Activated CD4-positive, alpha-beta T cell treated with anti-CD3 and anti-CD28 coated beads, Interleukin-2, amount 10 ng/mL, durations not matched to agents 7 days and 5 days (primary cell): ENCODE results near the gene CNTN1. TPM values are rescaled to one million over a fixed set of nuclear protein-coding genes. Genes with fewer than 3 reads are reported as not detected.
"Not testable (repeated sequence)": the region's sequence is repeated elsewhere in the genome, so short reads cannot be mapped to it uniquely, and the experiment has no call there.

ENCODE experiments used
- CTCF ChIA-PET: fragments of 350-600 bp; sonication (Branson Sonifier 250); formaldehyde crosslinking; loops from one replicate; lab custom pipeline; 2021; ENCODE audit warnings: antibody characterized with exemption; lab: Charles Lee
- POLR2A ChIA-PET: fragments of 350-600 bp; sonication (Branson Sonifier 250); formaldehyde crosslinking; loops from one replicate; lab custom pipeline; 2021; ENCODE audit warnings: antibody characterized with exemption; lab: Charles Lee
- DNase-seq: peaks from one replicate; pipeline ENCODE4 v3.0.0-alpha.2; 2020
- H3K27ac Mint-ChIP-seq: one replicate; pipeline ENCODE4 v1.8.0; 2021; ENCODE audit warnings: mild to moderate bottlenecking, moderate library complexity, mixed read lengths
- H3K27me3 Mint-ChIP-seq: one replicate; pipeline ENCODE4 v1.8.0; 2021; ENCODE audit warnings: mixed read lengths
- H3K36me3 Mint-ChIP-seq: one replicate; pipeline ENCODE4 v1.8.0; 2021; ENCODE audit warnings: low read depth, mixed read lengths
- H3K4me1 Mint-ChIP-seq: one replicate; pipeline ENCODE4 v1.8.0; 2021; ENCODE audit warnings: mixed read lengths
- H3K4me3 Mint-ChIP-seq: one replicate; pipeline ENCODE4 v1.8.0; 2021; ENCODE audit warnings: mild to moderate bottlenecking, moderate library complexity, mixed read lengths
- H3K9me3 Mint-ChIP-seq: one replicate; pipeline ENCODE4 v1.8.0; 2021; ENCODE audit warnings: mixed read lengths
- total RNA-seq, 2 experiments: library from RNA; stranded (reverse); gene quantifications; one replicate each; pipeline ENCODE4 v1.2.3, GENCODE V29; 2021

CNTN1 gene
- total RNA-seq, 2 experiments from 2014 or later, result not detected

- Mint-ChIP-seq H3K9me3 (no peaks in the 10 kb centered on the region), H3K4me3 (no peak overlapping the region), H3K4me1 (no peaks in the 10 kb centered on the region), H3K27ac (no peak overlapping the region), H3K36me3 (no peaks in the 10 kb centered on the region), H3K27me3 (no peaks in the 10 kb centered on the region)
- ChIA-PET POLR2A (no interaction called here), CTCF (no interaction called here)
- DNase-seq, result no peak
Measured at GRCh38 chr12:41061192-41061591, 369.0 kb downstream of the CNTN1 start.

GRCh38 chr12:41064411-41064810 lies 372.2 kb downstream of the CNTN1 start:
- Mint-ChIP-seq H3K27me3 (no peaks in the 10 kb centered on the region), H3K4me3 (no peak overlapping the region), H3K36me3 (no peaks in the 10 kb centered on the region), H3K27ac (no peak overlapping the region), H3K9me3 (no peaks in the 10 kb centered on the region), H3K4me1 (no peaks in the 10 kb centered on the region)
- DNase-seq, result no peak
- POLR2A ChIA-PET, result no interaction called here
- CTCF ChIA-PET, result no interaction called here

GRCh38 chr12:41067941-41068645 lies 375.9 kb downstream of the CNTN1 start:
- no peaks in the 10 kb centered on the region for H3K4me1 Mint-ChIP-seq
- POLR2A ChIA-PET, result no interaction called here
- no peaks in the 10 kb centered on the region for H3K36me3 Mint-ChIP-seq
- H3K4me3 Mint-ChIP-seq, result no peak overlapping the region
- H3K9me3 Mint-ChIP-seq, result no peaks in the 10 kb centered on the region
- CTCF ChIA-PET, result no interaction called here
- no peaks in the 10 kb centered on the region for H3K27me3 Mint-ChIP-seq
- H3K27ac Mint-ChIP-seq, result no peak overlapping the region
- no peak for DNase-seq

- ChIA-PET POLR2A (no interaction called here), CTCF (no interaction called here)
- no peaks in the 10 kb centered on the region for H3K9me3 Mint-ChIP-seq
- H3K4me1 Mint-ChIP-seq, result no peaks in the 10 kb centered on the region
- no peak for DNase-seq
- H3K36me3 Mint-ChIP-seq, result no peaks in the 10 kb centered on the region
- no peaks in the 10 kb centered on the region for H3K27me3 Mint-ChIP-seq
- no peak overlapping the region for H3K27ac Mint-ChIP-seq
- H3K4me3 Mint-ChIP-seq, result no peak overlapping the region
Measured at GRCh38 chr12:41073633-41074472, 381.6 kb downstream of the CNTN1 start.

GRCh38 chr12:41074473-41074769 lies 382.2 kb downstream of the CNTN1 start:
- H3K9me3 Mint-ChIP-seq, result no peaks in the 10 kb centered on the region
- ChIA-PET CTCF (no interaction called here), POLR2A (no interaction called here)
- no peak overlapping the region for H3K4me3 Mint-ChIP-seq
- DNase-seq, result no peak
- no peaks in the 10 kb centered on the region for H3K36me3 Mint-ChIP-seq
- no peak overlapping the region for H3K27ac Mint-ChIP-seq
- no peaks in the 10 kb centered on the region for H3K4me1 Mint-ChIP-seq
- no peaks in the 10 kb centered on the region for H3K27me3 Mint-ChIP-seq

GRCh38 chr12:41076114-41076513 lies 383.9 kb downstream of the CNTN1 start:
- Mint-ChIP-seq H3K4me1 (no peaks in the 10 kb centered on the region), H3K36me3 (no peaks in the 10 kb centered on the region), H3K4me3 (no peak overlapping the region), H3K27ac (no peak overlapping the region), H3K27me3 (no peaks in the 10 kb centered on the region), H3K9me3 (no peaks in the 10 kb centered on the region)
- CTCF ChIA-PET, result no interaction called here
- DNase-seq, result no peak
- POLR2A ChIA-PET, result no interaction called here

- H3K4me3 Mint-ChIP-seq, DNase-seq, CTCF ChIA-PET, H3K9me3 Mint-ChIP-seq, POLR2A ChIA-PET, H3K36me3 Mint-ChIP-seq, H3K27ac Mint-ChIP-seq, H3K4me1 Mint-ChIP-seq, H3K27me3 Mint-ChIP-seq: not testable (repeated sequence)
Measured at GRCh38 chr12:41081241-41081640, 389.0 kb downstream of the CNTN1 start.

GRCh38 chr12:41089438-41089837 lies 397.2 kb downstream of the CNTN1 start:
- Mint-ChIP-seq H3K4me3 (no peak overlapping the region), H3K9me3 (peaks cover 7% of the 10 kb centered on the region), H3K27me3 (no peaks in the 10 kb centered on the region), H3K36me3 (no peaks in the 10 kb centered on the region), H3K27ac (no peak overlapping the region), H3K4me1 (no peaks in the 10 kb centered on the region)
- DNase-seq, result no peak
- ChIA-PET CTCF (no interaction called here), POLR2A (no interaction called here)

- Mint-ChIP-seq H3K4me1 (no peaks in the 10 kb centered on the region), H3K9me3 (peaks cover 4% of the 10 kb centered on the region), H3K27me3 (no peaks in the 10 kb centered on the region), H3K27ac (no peak overlapping the region), H3K4me3 (no peak overlapping the region), H3K36me3 (no peaks in the 10 kb centered on the region)
- CTCF ChIA-PET, result no interaction called here
- POLR2A ChIA-PET, result no interaction called here
- no peak for DNase-seq
Measured at GRCh38 chr12:41092115-41092514, 399.9 kb downstream of the CNTN1 start.

- Mint-ChIP-seq H3K4me1 (no peaks in the 10 kb centered on the region), H3K36me3 (no peaks in the 10 kb centered on the region), H3K4me3 (no peak overlapping the region), H3K27me3 (no peaks in the 10 kb centered on the region), H3K9me3 (no peaks in the 10 kb centered on the region), H3K27ac (no peak overlapping the region)
- ChIA-PET CTCF (no interaction called here), POLR2A (no interaction called here)
- DNase-seq, result no peak
Measured at GRCh38 chr12:41096797-41097196, 404.6 kb downstream of the CNTN1 start.

GRCh38 chr12:41100572-41100971 lies 408.3 kb downstream of the CNTN1 start:
- no peak for DNase-seq
- CTCF ChIA-PET, result no interaction called here
- no peak overlapping the region for H3K4me3 Mint-ChIP-seq
- H3K27ac Mint-ChIP-seq, result no peak overlapping the region
- H3K36me3 Mint-ChIP-seq, result no peaks in the 10 kb centered on the region
- no peaks in the 10 kb centered on the region for H3K9me3 Mint-ChIP-seq
- no peaks in the 10 kb centered on the region for H3K27me3 Mint-ChIP-seq
- no peaks in the 10 kb centered on the region for H3K4me1 Mint-ChIP-seq
- POLR2A ChIA-PET, result no interaction called here

- Mint-ChIP-seq H3K27ac (no peak overlapping the region), H3K4me1 (no peaks in the 10 kb centered on the region), H3K9me3 (no peaks in the 10 kb centered on the region), H3K4me3 (no peak overlapping the region), H3K27me3 (no peaks in the 10 kb centered on the region), H3K36me3 (no peaks in the 10 kb centered on the region)
- no peak for DNase-seq
- POLR2A ChIA-PET, result no interaction called here
- CTCF ChIA-PET, result no interaction called here
Measured at GRCh38 chr12:41101806-41102205, 409.6 kb downstream of the CNTN1 start.

GRCh38 chr12:41103614-41104013 lies 411.4 kb downstream of the CNTN1 start:
- DNase-seq, result no peak
- H3K4me1 Mint-ChIP-seq, result no peaks in the 10 kb centered on the region
- H3K27ac Mint-ChIP-seq, result no peak overlapping the region
- no peaks in the 10 kb centered on the region for H3K36me3 Mint-ChIP-seq
- H3K4me3 Mint-ChIP-seq, result no peak overlapping the region
- no peaks in the 10 kb centered on the region for H3K27me3 Mint-ChIP-seq
- ChIA-PET CTCF (no interaction called here), POLR2A (no interaction called here)
- H3K9me3 Mint-ChIP-seq, result no peaks in the 10 kb centered on the region

- Mint-ChIP-seq H3K27ac (no peak overlapping the region), H3K4me3 (no peak overlapping the region), H3K27me3 (no peaks in the 10 kb centered on the region), H3K9me3 (no peaks in the 10 kb centered on the region), H3K4me1 (no peaks in the 10 kb centered on the region), H3K36me3 (no peaks in the 10 kb centered on the region)
- POLR2A ChIA-PET, result no interaction called here
- no peak for DNase-seq
- CTCF ChIA-PET, result no interaction called here
Measured at GRCh38 chr12:41106315-41106714, 414.1 kb downstream of the CNTN1 start.
